Ishikawa (cell line): ENCODE data around the gene C1QL4.

Experiments used
- CEBPB ChIP-seq: IDR thresholded peaks from 2 replicates; pipeline ENCODE4 v1.6.1; 2012
- CREB1 ChIP-seq: IDR thresholded peaks from 2 replicates; pipeline ENCODE4 v1.6.1; 2012; ENCODE audit warnings: low read depth
- EGR1 ChIP-seq: IDR thresholded peaks from 2 replicates; pipeline ENCODE4 v1.6.1; 2012
- EP300 ChIP-seq: IDR thresholded peaks from 2 replicates; pipeline ENCODE4 v1.6.1; 2012; ENCODE audit warnings: borderline replicate concordance
- FOXM1 ChIP-seq: IDR thresholded peaks from 2 replicates; pipeline ENCODE4 v1.6.1; 2012; ENCODE audit warnings: low read depth, borderline replicate concordance
- NFIC ChIP-seq: IDR thresholded peaks from 2 replicates; pipeline ENCODE4 v1.6.1; 2012
- RAD21 ChIP-seq: IDR thresholded peaks from 2 replicates; pipeline ENCODE4 v1.6.1; 2012; ENCODE audit warnings: low read depth
- TAF1 ChIP-seq: IDR thresholded peaks from 2 replicates; pipeline ENCODE4 v1.6.1; 2012; ENCODE audit warnings: low read depth, mild to moderate bottlenecking
- TCF12 ChIP-seq: IDR thresholded peaks from 2 replicates; pipeline ENCODE4 v1.6.1; 2012; ENCODE audit warnings: low read depth
- TEAD4 ChIP-seq: IDR thresholded peaks from 2 replicates; pipeline ENCODE4 v1.6.1; 2012
- YY1 ChIP-seq: IDR thresholded peaks from 2 replicates; pipeline ENCODE4 v1.6.1; 2012; ENCODE audit warnings: low read depth
- ZBTB7A ChIP-seq: IDR thresholded peaks from 2 replicates; pipeline ENCODE4 v1.6.1; 2012; ENCODE audit warnings: low read depth
- TF ChIP-seq, protein P1 (sequence below): IDR thresholded peaks from 2 replicates; pipeline ENCODE4 v1.6.1; 2012; ENCODE audit warnings: low read depth, mild to moderate bottlenecking
- TF ChIP-seq, protein P2 (sequence below): IDR thresholded peaks from 2 replicates; pipeline ENCODE4 v1.6.1; 2012
- TF ChIP-seq, protein P3 (sequence below): IDR thresholded peaks from 2 replicates; pipeline ENCODE4 v1.6.1; 2012

C1QL4 gene

DNA sequence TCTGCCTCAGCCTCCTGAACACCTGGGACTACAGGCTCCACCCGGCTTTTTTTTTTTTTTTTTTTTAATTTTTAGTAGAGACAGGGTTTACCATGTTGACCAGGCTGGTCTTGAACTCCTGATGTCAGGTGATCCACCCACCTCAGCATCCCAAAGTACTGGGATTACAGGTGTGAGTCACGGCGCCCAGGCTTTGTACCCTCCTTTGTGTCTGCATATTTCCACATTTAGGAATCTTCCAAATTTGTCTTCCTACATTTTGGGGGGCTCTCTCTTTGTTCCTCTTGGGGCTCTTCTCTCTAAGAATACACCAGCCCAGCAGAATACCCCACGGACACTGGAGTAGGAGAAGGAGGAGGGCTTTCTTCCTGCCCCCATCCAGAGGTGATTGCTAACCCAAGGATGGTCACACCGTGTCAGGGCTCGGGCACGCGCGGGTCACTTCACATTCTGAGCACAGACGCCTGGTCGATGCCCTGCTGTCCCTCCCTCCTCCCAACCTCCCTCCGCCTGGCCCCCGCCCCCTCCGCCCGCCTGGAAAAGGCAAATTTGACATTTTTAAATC lies 7.6 kb upstream of the C1QL4 start:
- TF ChIP-seq TEAD4: no peak
- no peak for TF ChIP-seq YY1
- TF ChIP-seq, protein P1, sequence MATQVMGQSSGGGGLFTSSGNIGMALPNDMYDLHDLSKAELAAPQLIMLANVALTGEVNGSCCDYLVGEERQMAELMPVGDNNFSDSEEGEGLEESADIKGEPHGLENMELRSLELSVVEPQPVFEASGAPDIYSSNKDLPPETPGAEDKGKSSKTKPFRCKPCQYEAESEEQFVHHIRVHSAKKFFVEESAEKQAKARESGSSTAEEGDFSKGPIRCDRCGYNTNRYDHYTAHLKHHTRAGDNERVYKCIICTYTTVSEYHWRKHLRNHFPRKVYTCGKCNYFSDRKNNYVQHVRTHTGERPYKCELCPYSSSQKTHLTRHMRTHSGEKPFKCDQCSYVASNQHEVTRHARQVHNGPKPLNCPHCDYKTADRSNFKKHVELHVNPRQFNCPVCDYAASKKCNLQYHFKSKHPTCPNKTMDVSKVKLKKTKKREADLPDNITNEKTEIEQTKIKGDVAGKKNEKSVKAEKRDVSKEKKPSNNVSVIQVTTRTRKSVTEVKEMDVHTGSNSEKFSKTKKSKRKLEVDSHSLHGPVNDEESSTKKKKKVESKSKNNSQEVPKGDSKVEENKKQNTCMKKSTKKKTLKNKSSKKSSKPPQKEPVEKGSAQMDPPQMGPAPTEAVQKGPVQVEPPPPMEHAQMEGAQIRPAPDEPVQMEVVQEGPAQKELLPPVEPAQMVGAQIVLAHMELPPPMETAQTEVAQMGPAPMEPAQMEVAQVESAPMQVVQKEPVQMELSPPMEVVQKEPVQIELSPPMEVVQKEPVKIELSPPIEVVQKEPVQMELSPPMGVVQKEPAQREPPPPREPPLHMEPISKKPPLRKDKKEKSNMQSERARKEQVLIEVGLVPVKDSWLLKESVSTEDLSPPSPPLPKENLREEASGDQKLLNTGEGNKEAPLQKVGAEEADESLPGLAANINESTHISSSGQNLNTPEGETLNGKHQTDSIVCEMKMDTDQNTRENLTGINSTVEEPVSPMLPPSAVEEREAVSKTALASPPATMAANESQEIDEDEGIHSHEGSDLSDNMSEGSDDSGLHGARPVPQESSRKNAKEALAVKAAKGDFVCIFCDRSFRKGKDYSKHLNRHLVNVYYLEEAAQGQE: no peak
- TF ChIP-seq CREB1: no peak
- TF ChIP-seq RAD21: no peak
- no peak for TF ChIP-seq NFIC
- TF ChIP-seq TCF12: no peak
- no peak for TF ChIP-seq ZBTB7A
- TF ChIP-seq, protein P2, sequence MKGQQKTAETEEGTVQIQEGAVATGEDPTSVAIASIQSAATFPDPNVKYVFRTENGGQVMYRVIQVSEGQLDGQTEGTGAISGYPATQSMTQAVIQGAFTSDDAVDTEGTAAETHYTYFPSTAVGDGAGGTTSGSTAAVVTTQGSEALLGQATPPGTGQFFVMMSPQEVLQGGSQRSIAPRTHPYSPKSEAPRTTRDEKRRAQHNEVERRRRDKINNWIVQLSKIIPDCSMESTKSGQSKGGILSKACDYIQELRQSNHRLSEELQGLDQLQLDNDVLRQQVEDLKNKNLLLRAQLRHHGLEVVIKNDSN: no peak

GRCh38 chr12:49342914-49343731 lies 6.1 kb upstream of the C1QL4 start:
- TF ChIP-seq EP300 (no peak), TEAD4 (no peak), FOXM1 (no peak), NFIC (peak; percentile 54; the same call in 1 of the 2 replicates)
- TF ChIP-seq, protein P3, sequence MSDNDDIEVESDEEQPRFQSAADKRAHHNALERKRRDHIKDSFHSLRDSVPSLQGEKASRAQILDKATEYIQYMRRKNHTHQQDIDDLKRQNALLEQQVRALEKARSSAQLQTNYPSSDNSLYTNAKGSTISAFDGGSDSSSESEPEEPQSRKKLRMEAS: peak; percentile 24

GRCh38 chr12:49342066-49342913 lies 5.3 kb upstream of the C1QL4 start:
- no peak for TF ChIP-seq CREB1
- TF ChIP-seq TEAD4: no peak
- TF ChIP-seq FOXM1: no peak
- TF ChIP-seq YY1: peak; percentile 16; the same call in 1 of the 2 replicates
- no peak for TF ChIP-seq TCF12
- TF ChIP-seq EP300: no peak
- peak; percentile 98 for TF ChIP-seq ZBTB7A
- TF ChIP-seq, protein P3: peak; percentile 5
- no peak for TF ChIP-seq NFIC
- TF ChIP-seq, protein P2: no peak
- TF ChIP-seq, protein P1: no peak
- no peak for TF ChIP-seq EGR1
- TF ChIP-seq RAD21: peak; percentile 67
- no peak for TF ChIP-seq CEBPB
- TF ChIP-seq TAF1: no peak

DNA sequence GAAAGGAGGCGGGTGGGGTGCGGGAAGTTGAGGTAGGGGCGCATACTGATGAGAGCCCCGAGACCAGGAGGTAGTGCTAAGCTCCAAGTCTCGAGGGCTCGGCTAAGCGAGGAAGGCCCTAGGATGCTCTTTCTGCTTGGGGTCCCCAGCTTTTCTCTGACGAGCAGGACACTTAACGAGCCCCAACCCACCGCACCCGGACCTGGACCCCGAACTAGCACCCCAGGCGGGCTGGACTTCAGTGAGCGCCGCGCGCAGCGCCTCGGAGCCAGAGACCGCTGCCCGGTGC lies 4.7 kb upstream of the C1QL4 start:
- TF ChIP-seq EP300 (no peak), CEBPB (no peak), ZBTB7A (no peak), RAD21 (no peak), NFIC (no peak), CREB1 (no peak)
- TF ChIP-seq, protein P3: no peak

DNA sequence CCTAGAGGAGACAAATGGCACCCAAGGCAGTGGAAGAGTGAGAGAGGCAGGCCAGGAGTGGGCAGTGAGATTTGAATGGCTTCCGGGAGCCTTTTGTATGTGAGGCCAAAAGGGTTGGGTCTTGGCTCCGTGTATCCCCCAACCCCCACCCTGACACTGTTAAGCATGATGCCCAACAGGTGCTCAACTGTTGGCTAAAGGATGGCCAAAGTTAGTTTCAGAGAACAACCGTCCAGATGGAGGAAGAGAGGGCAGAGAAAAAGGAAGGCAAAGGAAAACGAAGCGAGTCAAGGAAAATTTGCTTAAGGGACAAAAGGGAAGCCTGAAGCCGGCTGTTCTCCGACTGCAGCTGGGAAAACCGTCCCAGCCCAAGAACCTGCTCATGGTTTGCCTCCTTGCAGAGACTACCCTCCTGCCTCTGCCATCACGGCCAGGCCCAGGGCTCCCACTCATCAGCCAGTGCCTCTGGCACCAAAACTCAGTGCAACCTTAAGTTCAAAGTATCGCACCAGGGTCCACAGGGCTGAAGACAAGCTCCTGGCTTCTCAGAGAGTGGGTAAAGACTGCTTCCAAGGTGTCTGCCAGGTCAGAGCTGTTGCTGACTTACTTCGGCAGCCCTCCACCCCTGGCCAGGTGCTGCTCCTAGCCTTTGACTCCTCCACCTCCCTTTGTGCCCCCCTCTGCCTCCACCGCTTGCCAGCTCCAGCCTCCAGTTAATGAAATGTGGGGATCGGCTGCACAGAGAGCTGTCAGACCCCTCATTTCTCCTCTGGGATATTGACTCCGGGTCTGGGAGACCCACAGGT lies 4.2 kb upstream of the C1QL4 start:
- TF ChIP-seq CEBPB (no peak), ZBTB7A (no peak), TAF1 (no peak)
